SK-N-DZ (cell line): Measurements from ENCODE around the gene FIGNL2.
"Not testable (repeated sequence)": the region's sequence is repeated elsewhere in the genome, so short reads cannot be mapped to it uniquely, and the experiment has no call there.

Experiments used
- DNase-seq: peaks from one replicate; pipeline ENCODE4 v3.0.0-alpha.2; 2015; ENCODE audit warnings: low spot score

Gene FIGNL2

DNA sequence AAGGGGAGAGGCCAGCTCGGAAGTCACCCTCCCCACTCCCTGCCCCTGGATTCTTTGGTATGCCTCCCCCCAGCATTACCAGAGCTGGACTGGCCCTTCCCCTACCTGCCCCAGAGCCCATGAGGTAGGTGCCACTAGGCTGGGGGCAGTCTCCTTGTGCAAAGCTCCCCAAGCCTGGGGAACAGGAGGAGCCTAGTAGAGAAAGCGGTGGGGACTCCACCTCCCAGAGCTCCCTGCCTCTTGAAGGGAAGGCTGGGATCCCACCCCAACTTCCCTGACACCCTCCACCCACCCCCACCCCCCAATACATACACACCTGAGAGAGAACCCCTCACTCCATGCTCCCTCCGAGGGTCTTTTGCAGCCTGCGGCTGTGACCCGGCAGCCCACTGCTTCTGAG, 30.4 kb downstream of the FIGNL2 start:
- DNase-seq, result no peak

DNA sequence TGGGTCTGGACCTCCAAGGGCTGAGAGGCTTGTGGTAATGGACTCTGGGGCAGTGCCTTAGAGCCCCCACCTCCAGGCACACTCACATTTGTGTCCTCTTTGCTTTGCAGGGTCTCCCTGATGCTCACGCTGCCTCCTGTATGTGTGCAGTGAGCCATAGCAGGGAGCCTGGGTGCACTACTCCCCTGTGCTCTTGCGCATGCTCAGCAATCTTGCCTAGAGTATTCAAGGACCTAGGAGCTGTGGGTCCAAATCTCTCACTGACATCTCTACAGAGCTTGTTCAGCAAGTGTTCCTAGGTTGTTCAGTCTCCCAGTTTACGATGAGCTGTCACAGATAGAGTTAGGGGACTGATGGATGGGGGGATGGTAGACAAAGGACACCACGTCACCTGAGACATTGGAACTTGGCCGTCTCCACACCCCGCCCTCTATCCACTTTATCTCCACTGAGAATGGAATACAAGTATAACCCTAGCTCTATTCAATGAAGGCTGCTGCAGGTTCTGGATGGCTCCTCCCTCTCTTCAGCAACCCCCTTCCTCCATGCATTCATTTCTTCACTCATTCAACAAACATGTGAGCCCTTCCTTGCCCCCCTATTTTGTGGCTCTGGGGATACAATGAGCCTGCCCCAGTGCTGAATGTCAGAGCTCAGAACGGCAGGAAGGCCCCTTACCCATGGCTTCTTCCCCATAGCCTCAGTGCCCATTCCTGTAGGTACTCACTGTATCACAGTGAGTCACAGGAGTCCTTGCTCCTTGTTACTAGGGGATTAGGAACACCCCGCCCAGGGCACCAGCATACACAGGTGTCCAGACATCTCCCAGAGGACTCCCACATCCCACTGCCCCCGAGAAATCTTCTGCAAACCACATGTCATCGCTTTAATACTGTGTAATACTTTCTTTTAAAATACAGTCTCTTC, 31.2 kb downstream of the FIGNL2 start:
- no peak for DNase-seq

DNA sequence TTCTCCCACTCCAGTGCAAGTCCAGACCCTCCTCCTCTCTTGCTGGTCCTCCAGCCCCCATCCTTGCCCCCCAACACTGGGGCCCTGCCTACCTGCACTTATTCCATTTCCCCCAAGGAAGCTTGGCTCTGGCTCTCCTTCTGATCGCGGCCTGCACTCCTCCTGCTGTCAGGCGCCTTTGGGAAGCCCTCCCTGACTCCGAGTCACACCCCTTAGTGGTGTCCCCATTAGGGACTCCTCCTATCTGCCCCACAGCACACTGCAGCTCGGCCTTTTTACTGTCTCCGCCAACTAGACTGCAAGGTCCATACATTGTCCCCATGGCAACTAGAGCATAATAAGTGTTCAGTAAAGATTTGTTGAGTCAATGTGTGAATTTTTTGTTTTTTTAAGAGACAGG, 32.9 kb downstream of the FIGNL2 start:
- no peak for DNase-seq

DNA sequence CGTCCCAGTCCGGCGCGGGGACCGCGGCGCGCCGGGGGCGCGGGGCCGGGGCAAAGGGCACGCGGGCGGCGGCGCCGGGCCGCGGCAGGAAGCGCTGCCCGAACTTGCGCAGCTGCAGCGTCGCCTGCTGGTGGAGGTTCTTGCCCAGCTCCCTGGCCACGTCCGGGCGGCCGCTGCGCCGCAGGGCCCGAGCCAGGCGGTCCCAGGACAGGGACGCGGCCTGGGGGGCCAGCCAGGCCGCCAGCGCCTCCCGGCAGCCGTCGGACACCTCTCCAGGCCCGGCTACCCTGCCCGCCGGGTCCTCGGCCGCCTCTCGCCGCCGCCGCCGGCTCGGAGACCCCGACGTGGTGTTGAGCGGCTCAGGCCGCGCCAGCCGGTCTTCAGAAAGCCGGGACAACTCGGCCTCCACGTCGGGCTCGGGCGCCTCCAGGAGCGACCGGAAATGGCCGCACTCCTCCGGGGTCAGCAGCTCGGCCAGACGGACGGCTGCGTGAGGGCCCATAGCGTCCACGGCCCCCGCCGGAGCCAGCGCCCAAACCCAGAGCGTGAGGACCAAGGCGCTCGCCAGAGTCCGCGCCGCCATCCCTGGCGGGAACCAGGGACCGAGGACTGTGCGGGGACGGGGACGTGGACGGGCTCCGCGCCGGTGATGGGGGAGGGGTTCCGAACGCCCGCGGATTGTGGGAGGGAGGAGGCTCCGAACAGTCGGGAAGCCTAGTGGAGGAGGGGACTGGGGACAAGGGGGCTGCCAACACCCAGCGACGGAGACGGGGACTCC, 34.0 kb downstream of the FIGNL2 start:
- DNase-seq, result no peak

DNA sequence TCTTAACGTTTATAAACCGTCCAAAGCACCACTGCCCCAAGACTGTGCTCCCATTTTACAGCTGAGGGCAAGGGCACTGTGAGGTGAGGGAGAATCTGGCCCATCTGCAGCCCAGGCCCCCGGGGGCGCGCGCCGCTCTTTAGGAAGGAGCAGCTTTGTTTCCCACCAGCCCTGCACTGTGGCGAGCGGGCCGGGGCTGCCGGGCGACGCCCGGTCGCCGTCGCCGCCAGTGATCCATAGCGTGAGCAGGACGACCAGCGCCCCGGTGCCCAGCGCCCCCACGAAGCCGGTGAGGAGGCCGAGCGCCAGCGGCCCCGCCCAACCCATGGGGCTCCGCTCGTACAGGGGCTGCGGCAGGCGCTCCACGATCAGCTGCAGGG, 34.6 kb downstream of the FIGNL2 start:
- DNase-seq, result no peak

DNA sequence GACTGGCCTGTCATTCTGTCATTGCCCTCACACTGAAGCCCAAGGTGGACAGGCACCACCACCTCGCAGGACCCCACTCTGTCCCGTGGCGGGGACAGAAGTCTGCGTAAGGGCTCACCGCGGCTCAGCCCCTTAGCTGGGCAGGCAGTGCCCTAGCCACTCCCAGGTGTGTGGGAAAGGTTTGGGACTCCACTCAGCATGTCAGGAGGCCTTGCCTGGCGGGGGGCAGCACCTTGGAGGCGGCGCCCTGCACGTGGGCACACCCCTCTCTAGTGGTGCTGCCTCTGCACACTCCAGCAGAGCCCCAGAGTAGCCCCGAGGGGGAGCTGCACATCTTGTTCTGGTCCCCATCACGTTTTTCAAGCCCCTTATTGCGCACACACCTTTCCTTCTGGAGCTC, 35.6 kb downstream of the FIGNL2 start:
- DNase-seq, result no peak

DNA sequence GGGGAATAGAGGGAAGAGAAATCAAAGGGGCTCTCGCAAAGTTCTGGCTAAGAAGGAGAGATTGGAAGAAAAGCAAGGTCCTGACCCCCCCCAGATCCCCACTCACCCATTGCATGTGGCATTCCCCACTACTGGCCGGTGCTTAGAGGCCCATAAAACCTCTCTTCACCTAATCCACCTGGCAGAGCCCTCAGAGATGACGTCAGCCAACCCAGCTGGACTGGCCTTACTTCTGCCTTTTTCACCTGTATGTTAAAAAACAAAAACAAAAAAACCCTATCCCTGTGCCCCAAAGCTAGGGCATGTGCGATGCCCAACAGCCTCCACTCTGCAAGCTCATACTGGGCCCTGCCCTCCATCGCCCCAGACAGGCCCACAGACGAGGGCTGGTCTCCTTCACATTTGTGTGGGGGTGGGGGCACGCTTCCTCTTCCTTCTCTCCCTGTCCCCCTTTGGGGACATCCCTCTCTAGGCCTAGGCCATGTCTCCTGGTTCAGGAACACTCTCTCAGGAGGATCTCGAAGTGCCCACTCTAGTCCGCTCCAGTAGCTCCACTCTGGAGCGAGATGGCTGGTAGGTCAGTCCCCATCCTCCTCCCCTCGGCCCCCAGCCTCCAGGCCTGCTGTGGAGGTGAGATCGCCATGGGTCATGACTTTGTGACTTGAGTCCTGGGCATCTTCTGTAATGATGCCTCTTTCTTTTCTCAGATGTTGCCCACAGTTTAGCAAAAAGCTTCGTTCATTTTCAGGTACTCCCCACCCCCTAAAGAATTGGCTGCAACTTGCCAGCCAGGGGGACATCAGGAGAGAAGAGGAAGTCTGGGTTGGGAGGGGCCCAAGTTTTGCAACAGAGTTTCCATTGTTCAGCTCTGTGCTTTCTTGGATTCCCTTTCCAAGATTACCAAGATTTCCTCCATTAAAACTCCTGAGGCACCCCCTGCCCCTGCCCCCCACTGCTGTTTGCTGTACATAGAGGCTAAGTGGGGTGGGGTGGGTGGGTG, 37.0 kb downstream of the FIGNL2 start:
- no peak for DNase-seq

DNA sequence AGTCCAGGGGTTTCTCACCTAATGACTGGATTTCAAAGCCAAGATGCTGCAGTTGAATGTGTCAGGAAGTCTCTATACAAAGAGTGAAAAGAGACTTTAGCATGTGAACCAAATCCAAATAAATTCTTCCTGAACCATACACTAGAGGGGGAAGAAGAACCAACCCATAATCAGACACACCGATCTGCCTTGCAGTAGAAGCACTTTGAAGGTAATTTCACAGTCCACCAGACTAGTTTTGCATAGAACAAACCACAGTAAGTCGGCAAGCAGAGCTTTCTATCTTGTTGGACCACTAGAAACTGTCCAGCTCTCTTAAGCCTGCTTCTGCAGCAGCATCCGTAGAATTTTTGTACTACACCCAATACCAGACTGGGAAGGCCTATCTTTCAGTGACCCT, 39.3 kb downstream of the FIGNL2 start:
- DNase-seq, result no peak

DNA sequence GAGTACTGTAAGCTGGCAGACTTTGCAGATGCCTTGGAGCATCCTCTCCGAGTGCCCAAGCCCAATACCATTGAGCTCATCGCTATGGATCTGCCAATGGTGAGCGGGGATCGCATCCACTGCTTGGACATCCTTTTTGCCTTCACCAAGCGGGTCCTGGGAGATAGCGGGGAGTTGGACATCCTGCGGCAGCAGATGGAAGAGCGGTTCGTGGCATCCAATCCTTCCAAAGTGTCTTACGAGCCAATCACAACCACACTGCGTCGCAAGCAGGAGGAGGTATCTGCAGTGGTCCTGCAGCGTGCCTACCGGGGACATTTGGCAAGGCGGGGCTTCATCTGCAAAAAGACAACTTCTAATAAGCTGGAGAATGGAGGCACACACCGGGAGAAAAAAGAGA, 41.6 kb downstream of the FIGNL2 start:
- no peak for DNase-seq

DNA sequence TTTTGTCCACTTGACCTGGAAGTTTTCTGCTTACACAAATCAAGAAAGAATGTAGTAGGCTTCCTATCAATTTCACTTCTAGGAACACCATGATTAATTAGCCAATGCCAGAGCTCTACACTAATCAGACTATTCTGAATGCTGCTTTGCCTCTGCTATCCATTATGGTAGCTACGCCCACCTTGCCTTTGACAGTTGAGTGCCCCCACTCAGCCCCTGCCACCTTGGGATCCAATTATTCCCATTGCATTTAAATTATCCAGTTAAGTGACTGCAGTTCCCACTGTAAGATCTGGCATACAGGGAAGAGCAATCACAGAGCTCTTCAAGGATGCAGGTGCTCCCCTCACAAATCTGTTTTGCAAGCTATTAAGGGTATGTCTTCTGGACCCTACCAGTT, 47.5 kb downstream of the FIGNL2 start:
- no peak for DNase-seq

DNA sequence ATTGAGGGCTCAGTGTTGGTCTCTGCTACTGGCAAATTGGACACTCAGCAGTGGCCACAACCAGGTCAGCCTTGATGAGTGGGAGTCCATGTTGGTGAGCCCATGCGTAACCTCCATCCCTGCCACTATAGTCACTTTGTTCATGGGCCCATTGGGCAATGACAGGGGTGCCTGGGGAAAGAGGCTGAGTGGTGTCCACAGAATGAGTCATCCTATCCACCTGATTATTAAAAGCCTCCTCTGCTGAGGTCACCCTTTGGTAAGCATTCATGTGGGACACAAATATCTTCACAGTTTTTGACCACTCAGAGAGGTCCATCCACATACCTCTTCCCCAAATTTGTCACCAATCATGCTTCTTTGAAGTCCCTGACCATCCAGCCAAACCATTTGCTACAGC, 50.0 kb downstream of the FIGNL2 start:
- no peak for DNase-seq

DNA sequence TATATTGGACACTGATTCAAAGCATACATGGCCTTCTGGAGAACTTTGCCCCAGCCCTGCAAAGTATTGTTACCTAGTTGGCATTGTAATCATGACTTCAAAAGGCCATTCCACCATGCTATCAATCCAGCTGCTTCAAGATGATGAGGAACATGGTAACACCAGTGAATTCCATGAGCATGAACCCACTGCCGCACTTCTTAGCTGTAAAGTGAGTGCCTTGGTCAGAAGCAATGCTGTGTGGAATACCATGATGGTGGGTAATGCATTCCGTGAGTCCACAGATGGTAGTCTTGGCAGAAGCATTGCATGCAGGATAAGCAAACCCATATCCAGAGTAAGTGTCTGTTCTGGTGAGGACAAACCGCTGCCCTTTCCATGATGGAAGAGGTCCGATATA, 50.5 kb downstream of the FIGNL2 start:
- not testable (repeated sequence) for DNase-seq

DNA sequence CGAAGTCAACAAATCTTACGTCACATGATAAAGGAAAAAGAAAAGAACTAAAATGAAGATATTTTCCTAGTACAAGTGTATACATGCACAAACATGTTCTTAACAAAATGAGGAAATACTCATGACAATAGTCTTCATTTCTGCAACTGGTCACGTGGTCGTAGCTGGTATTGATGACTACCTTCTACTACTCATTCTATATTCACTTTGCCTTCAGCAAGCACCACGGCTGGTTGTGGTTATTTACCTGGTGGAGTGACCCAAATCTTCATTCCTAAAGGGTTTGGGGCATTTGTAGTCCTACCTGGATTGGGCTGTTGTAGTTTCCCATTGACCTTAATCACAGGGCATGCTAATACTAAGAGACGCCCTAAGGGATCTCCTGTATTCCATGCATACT, 51.2 kb downstream of the FIGNL2 start:
- no peak for DNase-seq

DNA sequence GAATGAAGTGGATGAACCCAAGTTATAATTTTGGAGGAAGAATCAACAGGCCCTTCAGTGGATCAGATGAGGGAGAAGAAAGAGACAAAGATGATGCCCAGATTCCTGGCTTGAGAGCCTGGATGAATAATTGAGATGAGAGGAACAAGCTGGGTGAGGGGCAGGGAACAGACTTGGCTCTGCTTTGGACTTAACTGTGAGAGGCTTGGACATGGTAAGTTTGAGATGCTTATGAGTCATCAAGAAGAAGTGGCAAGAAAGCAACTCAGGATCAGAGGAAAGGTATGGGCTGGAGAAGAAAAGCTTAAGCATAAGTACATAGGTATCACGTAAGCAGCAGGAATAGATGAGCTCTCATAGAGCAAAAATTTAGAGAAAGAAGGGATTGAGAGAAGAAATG, 55.3 kb downstream of the FIGNL2 start:
- no peak for DNase-seq

DNA sequence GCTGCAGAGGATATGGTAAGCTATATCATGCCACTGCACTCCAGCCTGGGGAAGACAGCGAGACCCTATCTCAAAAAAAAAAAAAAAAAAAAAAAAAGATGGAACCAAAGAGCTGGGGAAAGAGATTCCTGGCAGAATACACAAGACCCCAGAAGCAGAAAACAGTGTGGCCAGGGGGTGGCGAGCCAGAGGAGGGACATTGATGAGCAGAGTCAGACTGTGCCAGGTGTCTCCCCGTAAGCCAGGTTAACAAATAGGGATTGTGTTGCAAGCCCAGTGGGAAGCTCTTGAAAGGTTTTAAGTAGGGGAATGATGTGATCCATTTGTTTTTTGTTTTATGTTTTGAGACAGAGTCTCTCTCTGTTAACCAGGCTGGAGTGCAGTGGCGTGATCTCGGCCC, 56.1 kb downstream of the FIGNL2 start:
- DNase-seq, result no peak

DNA sequence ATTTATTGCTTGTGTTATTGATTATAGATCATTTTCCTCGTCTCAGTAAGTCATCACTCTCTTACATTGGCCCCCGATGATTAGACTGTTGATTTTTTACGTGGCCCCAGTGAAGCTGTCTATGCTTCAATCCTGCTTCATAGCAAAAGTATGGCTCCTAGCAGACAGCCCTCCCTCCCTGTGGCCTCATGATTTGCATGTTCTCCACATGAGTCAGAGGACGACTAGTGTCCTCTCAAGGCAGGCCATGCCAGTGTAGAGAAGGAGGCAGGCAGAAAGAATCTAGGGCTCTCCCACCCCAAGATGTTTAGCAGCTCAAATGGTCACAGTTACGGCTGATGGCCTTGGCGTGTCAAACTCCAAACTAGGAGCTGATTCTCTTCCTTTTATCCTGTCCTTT, 59.6 kb downstream of the FIGNL2 start:
- no peak for DNase-seq

DNA sequence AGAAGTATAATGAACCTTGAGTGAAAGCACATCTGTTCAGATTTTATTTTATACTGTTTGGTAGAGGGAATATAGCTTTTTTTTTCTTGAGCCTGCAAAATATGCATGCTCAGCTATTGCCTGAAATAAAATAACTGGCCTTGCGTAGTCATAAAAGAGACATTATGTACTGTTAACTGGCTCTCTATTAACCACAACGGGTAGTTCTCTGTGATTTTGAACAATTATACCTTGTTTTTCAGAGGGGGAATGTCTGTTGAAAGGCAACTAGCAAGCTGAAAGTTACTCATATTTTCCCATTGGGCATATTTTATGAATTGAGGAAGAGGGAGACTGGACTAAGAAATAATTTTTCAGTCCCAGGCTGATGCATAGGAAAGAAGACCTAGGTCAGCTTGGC, 62.6 kb downstream of the FIGNL2 start:
- no peak for DNase-seq

DNA sequence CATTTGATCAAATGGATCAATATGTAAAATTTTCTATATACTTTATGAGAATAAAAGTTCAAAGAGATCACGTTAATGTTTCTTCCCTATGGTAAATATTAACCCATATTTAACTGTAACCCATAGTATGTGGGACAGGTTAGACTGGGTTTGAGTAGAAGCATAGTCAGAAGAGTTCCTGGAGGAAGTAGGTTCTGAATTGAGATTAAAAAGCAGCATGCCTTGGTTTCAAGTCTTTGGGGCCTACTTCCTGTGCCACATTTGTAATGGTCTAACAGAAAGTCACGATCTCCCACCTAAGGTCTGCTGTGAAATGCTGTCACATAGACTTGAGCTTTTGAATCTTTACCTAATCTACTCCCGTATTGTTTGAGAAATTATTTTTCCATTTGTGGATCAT, 63.8 kb downstream of the FIGNL2 start:
- no peak for DNase-seq

DNA sequence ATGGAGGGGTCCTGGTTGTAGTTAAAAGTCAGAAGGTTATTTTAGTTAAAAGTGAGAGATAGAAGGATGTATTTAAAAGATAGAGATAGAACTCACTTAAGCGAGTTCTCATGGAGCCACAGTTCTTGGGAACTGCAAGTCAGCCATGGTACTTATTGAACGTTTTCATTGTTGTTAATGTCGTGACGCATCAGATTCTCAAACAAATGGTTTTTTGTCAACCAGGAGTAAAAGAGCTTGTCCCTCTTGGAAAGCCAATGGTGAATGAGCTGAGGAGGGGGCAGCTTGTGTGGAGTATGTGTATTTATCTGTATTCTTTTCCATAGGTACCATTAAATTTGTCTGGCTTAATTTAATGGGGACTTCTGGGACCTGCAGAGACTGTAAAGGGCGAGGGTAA, 68.6 kb downstream of the FIGNL2 start:
- no peak for DNase-seq

DNA sequence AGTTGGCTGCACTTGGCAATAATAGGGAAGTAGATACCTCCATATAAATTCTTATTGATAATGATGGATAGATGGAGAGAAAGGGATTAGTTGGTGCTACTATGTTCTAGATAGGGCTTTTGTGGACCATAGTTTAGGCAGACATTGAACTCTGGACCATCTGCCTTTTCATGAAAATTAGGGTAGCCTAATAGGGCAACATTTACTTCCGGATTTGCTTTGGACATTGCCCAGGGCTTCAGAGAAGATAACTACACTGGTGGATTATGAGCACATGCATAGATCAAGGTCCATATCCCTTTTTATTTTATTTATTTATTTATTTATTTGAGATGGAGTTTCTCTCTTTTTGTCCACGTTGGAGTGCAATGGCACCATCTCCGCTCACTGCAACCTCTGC, 70.5 kb downstream of the FIGNL2 start:
- no peak for DNase-seq

DNA sequence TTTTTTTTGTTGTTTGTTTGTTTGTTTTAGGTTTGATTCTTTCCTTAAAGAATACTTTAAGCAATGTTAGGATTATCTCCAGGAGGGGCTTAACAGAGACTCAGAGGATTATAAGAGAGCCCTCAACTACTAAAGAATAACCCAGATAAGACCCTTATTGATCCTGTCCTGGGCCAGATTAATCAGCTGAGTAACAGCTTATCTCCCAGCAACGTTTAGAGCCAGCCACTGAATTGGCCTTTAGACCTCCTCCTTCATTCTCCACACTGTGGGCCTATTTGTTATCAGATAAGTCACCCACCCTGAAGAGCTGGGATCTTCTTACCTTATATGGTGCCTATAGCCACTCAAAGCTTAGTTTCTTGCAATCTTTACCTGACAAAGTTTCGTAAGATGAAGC, 71.1 kb downstream of the FIGNL2 start:
- DNase-seq, result no peak

DNA sequence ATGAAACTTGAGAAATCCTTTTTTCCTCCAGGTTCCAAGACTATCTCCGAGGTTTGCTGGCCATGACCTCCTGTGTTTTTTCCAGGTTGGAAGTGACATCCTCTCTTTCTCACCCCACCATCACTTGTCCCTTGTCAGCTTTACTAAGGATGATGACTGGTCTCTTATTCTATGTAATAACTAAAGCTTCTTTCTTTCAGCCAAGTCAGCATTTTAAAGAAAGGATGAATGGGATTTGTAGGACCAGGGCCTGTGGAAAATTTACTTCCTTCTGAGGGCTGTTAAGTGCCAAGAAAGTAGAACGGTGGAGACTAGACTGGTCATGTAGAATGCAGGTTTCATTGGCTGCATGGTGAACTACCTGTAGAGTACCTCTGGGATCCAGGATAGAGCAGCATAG, 73.6 kb downstream of the FIGNL2 start:
- no peak for DNase-seq
